ENCODE measurements around the gene NT5E.
"Not testable (repeated sequence)": the region's sequence is repeated elsewhere in the genome, so short reads cannot be mapped to it uniquely, and the experiment has no call there.

NT5E gene

DNA sequence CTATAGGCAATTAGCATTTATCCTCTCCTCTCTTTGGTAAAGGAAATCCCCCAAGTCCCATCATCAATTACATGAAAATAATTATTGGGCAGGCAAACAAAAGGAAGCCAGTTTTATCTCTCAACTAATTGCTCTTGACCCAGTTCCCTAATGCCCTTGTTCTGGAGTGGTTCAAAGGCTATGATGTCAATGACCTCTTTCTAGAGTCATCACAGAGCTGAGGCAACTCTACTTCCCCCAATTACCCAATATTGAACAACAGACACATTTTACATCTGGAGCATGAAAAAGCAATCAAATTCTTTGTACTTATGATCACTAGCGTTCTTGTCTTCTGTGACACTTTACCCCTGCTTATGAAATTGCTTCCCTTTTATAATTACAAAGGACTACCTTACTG, 43.5 kb downstream of the NT5E start:
- no peak for DNase-seq (ENCODE audit: low read depth in 2 of 2)

DNA sequence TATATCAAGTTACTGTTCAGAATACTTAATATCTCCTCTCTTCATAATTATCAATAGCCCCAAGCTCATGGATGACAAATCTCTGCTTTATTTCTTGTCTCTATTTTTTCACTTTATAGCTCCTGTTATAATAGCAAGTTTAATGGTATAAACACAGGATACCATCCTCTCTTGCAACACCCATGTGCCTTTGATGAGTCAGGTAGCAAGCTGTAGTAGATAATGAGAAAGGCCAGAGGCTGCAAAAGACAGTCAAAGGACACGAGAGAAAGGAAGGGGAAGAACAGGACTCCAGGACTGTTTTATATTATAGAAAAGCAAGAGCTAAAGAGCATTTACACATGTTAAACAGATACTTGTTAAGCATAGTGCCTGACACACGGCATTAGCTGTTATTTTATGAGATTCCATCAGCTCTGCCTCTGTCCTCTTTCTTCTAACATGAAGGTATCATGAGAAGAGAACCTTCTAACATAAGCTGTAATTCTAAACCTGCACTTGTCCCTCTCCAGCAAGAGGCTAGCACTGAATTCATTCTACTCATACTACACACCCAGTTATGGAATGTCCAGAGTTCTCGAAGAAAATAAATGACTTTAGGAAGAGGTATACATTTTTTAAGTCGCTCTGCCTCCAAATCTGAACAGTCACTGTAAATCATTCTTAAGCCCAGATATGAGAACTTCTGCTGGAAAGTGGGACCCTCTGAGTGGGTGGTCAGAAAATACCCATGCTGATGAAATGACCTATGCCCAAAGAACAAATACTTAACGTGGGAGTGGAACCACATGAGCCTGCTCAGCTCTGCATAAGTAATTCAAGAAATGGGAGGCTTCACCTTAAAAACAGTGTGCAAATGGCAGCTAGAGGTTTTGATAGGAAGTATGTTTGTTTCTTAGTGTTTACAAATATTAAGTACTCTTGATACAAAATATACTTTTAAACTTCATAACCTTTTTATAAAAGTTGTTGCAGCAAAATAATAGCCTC, 45.0 kb downstream of the NT5E start:
- no peak for DNase-seq (ENCODE audit: low read depth in 2 of 2)

DNA sequence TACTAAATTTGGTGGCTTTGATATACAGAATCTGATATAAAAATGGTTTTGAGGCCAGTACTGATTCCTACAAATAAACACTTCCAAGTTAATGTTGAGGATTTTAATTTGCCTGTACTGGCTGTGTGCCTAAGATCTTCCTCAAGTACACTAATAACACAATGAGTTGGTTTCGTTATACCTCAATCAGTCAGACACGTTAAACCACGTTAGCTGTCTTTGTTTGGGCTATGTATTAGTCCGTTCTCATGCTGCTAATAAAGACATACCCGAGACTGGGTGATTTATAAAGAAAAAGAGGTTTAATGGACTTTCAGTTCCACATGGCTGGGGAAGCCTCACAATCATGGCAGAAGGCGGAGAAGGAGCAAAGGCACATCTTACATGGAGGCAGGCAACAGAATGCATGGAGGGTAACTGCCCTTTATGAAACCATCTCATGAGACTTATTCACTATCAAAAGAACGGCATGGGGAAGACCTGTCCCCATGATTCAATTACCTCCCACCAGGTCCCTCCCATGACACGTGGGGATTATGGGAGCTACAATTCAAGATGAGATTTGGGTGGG, 46.2 kb downstream of the NT5E start:
- no peak for DNase-seq (ENCODE audit: low read depth in 2 of 2)

DNA sequence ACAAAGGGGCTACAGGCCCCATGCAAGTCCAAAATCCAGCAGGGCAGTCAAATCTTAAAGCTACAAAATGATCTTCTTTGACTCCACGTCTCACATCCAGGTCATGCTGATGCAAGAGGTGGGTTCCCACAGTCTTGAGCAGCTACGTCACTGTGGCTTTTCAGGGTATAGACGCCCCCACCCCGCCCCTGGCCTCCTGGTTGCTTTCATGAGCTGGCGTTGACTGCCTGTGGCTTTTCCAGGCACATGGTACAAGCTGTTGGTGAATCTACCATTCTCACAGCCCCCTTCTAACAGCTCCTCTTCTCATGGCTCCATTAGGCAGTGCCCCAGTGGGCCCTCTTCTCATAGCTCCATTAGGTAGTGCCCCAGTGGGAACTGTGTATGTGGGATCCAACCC, 47.0 kb downstream of the NT5E start:
- no peak for DNase-seq (ENCODE audit: low read depth in 2 of 2)

DNA sequence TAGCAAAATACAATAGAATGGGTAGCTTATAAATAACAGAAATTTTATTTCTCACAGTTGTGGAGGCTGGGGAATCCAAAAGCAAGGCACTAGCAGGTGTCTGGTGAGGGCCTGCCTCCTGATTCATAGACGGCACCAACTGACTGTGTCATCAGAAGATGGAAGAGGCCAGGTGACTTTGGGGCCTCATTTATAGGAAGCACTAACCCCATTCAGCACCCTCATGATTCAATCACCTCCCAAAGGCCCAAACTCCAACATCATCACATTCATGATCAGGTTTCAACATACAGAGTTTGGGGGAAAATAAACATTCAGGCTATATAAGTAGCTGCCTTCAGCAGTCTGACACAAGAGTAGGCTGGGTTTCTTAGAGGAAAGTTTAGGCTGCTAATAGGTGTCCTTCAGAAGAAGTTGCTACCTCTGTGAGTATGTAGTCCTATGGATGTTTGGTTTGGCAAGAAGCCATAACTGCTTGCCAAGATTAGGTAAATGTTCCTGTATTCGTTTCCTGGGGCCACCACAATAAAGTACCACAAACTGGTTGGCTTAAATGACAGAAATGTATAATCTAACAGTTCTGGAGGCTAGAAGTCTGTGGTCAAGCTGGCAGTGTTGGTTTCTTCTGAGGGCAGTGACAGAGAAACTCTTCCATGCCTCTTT, 48.8 kb downstream of the NT5E start:
- no peak for DNase-seq (ENCODE audit: low read depth in 2 of 2)

DNA sequence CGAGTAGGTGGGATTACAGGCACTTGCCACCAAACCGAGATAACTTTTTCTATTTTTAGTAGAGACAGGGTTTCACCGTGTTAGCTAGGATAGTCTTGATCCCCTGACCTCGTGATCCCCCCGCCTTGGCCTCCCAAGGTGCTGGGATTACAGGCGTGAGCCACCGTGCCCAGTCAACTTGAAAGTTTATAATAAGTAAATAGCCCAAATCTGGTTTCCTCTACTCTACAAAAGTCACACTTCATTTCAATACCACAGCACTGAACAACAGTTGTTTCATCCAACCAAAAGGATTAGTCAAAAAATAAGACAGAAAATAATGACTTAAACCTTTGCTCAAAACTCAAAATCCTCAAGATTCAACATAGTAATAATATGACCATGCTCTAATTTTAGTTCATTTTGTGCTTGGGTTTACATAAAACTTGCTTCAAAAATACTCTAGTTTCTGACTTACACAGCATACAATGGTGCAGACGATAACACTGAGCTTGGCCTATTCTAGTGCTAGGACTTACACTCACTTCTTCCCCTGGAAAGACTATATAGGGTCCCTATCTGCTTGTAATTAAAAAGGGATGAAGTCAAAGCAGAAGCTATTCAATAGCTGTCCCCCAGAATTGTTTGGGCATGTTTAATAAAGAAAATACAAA, 56.7 kb downstream of the NT5E start:
- DNase-seq (ENCODE audit: low read depth in 2 of 2), result no peak

DNA sequence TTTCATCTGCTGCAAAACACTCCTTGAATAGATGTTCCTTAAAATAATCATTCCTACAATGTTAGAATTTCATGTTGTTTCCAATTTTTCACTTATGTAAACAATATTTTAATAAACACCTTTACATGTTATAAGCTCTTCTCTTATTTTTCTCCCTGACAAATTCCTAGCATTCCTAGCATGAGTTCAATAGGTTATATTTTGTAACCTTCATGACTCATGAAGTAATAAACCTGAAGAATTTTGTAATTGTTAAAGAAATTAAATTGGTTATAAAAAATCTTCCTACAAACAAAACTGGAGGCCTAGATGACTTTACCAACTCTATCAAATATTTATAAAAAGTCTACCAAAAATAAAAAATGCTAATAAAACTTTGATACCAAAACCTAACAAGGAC, 66.3 kb downstream of the NT5E start:
- DNase-seq (ENCODE audit: low read depth in 2 of 2), result no peak

DNA sequence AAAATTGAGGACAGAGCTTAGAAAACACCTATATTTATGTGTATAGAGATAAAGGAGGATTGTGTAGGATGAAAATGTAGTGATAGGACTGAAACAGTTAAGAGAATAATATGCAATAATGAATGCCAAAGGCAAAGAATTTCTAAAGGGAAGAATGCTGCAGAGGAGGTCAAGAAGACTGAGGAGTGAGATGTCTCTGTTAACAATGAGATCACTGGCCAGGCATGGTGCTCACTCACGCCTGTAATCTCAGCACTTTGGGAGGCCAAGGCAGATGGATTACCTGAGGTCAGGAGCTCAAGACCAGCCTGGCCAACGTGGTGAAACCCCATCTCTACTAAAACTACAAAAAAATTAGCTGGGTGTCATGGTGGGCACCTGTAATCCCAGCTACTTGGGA, 74.4 kb downstream of the NT5E start:
- not testable (repeated sequence) for DNase-seq (ENCODE audit: low read depth in 2 of 2)

DNA sequence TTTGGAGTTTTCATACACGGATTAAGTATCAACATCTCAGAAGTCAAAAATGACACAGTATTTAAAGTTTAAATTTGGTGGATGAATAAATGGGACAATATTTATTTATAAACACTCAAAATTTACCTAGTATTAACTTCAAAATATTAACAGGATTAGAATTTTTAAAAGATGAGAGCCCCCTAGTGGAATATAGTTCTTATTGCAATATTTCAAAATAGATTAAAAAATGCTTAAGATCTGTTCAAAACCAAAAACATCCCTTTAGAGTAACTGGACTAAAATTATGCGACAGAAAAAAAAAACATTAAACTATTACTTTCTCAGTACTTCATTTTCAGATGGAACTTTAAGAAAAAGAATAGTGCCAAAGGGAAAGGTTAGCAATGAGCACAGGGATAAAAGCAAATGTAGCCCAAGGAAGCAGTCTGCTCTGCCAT, 87.2 kb downstream of the NT5E start:
- no peak for DNase-seq (ENCODE audit: low read depth in 2 of 2)

DNA sequence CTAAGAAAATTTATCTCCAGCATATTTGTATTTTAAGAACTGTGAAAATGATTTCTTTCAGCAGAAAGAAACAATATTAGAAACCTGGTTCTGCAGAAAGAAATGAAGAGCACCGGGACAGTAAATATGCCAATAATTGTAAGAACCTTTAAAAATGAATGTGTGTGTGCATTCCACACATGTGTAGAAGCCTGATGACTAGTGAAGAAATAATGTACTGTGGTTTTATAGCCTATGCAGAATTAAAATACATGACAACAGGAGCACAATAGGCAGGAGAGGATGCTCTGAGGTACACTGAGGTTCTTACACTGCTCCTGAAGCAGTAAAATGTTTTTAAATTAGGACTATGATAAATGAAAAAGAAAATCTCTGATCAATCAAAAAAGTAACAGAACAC, 94.9 kb downstream of the NT5E start:
- DNase-seq (ENCODE audit: low read depth in 2 of 2), result no peak

Measured in stimulated activated CD4-positive, alpha-beta T cell treated with anti-CD3 and anti-CD28 coated beads, Interleukin-1b, Interleukin-23, amount 100 ng/mL, for 1 hour (primary cell).